IPS-11a (cell line): ENCODE data around the gene ATF6.
"Not testable (repeated sequence)": the region's sequence is repeated elsewhere in the genome, so short reads cannot be mapped to it uniquely, and the experiment has no call there.

ENCODE experiments used
- H3K4me3 ChIP-seq: one replicate; pipeline ENCODE4 v1.5.1; 2013; ENCODE audit warnings: low read depth, low read length, control low read depth

Gene ATF6

GRCh38 chr1:161733526-161733925 lies 32.6 kb upstream of the ATF6 start:
- no peak overlapping the region for H3K4me3 ChIP-seq

- H3K4me3 ChIP-seq = no peak overlapping the region
Observed at GRCh38 chr1:161735837-161736236, 30.3 kb upstream of the ATF6 start.

GRCh38 chr1:161736335-161736969 lies 29.7 kb upstream of the ATF6 start:
- no peak overlapping the region for H3K4me3 ChIP-seq

- H3K4me3 ChIP-seq = no peak overlapping the region
Observed at GRCh38 chr1:161737625-161738024, 28.5 kb upstream of the ATF6 start.

GRCh38 chr1:161738627-161739287 lies 27.4 kb upstream of the ATF6 start:
- H3K4me3 ChIP-seq = no peak overlapping the region

- no peak overlapping the region for H3K4me3 ChIP-seq
Observed at GRCh38 chr1:161739865-161740566, 26.1 kb upstream of the ATF6 start.

GRCh38 chr1:161740921-161741320 lies 25.2 kb upstream of the ATF6 start:
- no peak overlapping the region for H3K4me3 ChIP-seq

- H3K4me3 ChIP-seq = no peak overlapping the region
Observed at GRCh38 chr1:161743231-161743630, 22.9 kb upstream of the ATF6 start.

- no peak overlapping the region for H3K4me3 ChIP-seq
Observed at GRCh38 chr1:161747801-161748200, 18.3 kb upstream of the ATF6 start.

GRCh38 chr1:161749509-161750407 lies 16.4 kb upstream of the ATF6 start, which contains the start of gene DUSP12:
DUSP12 (plus strand) TSS chr1:161749786; CDS start chr1:161749802, 16 bp downstream.
- H3K4me3 ChIP-seq = peak within 1 kb of the TSS; percentile 95

GRCh38 chr1:161763522-161764098 lies 2.5 kb upstream of the ATF6 start:
- H3K4me3 ChIP-seq = no peak overlapping the region

GRCh38 chr1:161768461-161768860 lies 2.3 kb downstream of the ATF6 start:
- no peak overlapping the region for H3K4me3 ChIP-seq

GRCh38 chr1:161768986-161769672 lies 3.0 kb downstream of the ATF6 start:
- H3K4me3 ChIP-seq = no peak overlapping the region

GRCh38 chr1:161769673-161770045 lies 3.5 kb downstream of the ATF6 start:
- H3K4me3 ChIP-seq = not testable (repeated sequence)

GRCh38 chr1:161770250-161770649 lies 4.1 kb downstream of the ATF6 start:
- no peak overlapping the region for H3K4me3 ChIP-seq

- no peak overlapping the region for H3K4me3 ChIP-seq
Observed at GRCh38 chr1:161771161-161771560, 5.0 kb downstream of the ATF6 start.

GRCh38 chr1:161771973-161772372 lies 5.9 kb downstream of the ATF6 start:
- H3K4me3 ChIP-seq = no peak overlapping the region

GRCh38 chr1:161772397-161772796 lies 6.3 kb downstream of the ATF6 start:
- H3K4me3 ChIP-seq = no peak overlapping the region

- no peak overlapping the region for H3K4me3 ChIP-seq
Observed at GRCh38 chr1:161773791-161774190, 7.7 kb downstream of the ATF6 start.

- no peak overlapping the region for H3K4me3 ChIP-seq
Observed at GRCh38 chr1:161777261-161777660, 11.1 kb downstream of the ATF6 start.
